Activated T-helper 2 cell treated with anti-CD3 and anti-CD28 coated beads, Interferon-gamma antibody, Interleukin-2, Interleukin-4, amounts not matched to agents 10 μg/mL and 5 μg/mL and 100 μg/mL, durations not matched to agents 14 hours and 24 hours and 36 hours (primary cell): Measurements from ENCODE around the gene SNRNP48. TPM values are rescaled to one million over a fixed set of nuclear protein-coding genes. Genes with fewer than 3 reads are reported as not detected.
A peak's percentile ranks its signal among the peaks of the same experiment; 100 is the strongest.

Source experiments
- DNase-seq: peaks from one replicate; pipeline ENCODE4 v3.0.0; 2021; ENCODE audit warnings: low spot score
- H3K27ac Mint-ChIP-seq: one replicate; pipeline ENCODE4 v1.8.0; 2021; ENCODE audit warnings: mixed read lengths
- H3K27me3 Mint-ChIP-seq: one replicate; pipeline ENCODE4 v1.8.0; 2021; ENCODE audit warnings: low read depth, mixed read lengths
- H3K36me3 Mint-ChIP-seq: one replicate; pipeline ENCODE4 v1.8.0; 2021; ENCODE audit warnings: low read depth, mixed read lengths
- H3K4me1 Mint-ChIP-seq: one replicate; pipeline ENCODE4 v1.8.0; 2021; ENCODE audit warnings: low read depth, mixed read lengths
- H3K4me3 Mint-ChIP-seq: one replicate; pipeline ENCODE4 v1.8.0; 2021; ENCODE audit warnings: low read depth, mild to moderate bottlenecking, moderate library complexity, mixed read lengths
- H3K9me3 Mint-ChIP-seq: one replicate; pipeline ENCODE4 v1.8.0; 2021; ENCODE audit warnings: mixed read lengths
- intact Hi-C: fragments of 100-400 bp; cut with micrococcal nuclease; formaldehyde crosslinking; loops from one replicate; pipeline ENCODE4 v1.15.1; 2023
- total RNA-seq: library from RNA; stranded (reverse); gene quantifications from 2 replicates; pipeline ENCODE4 v1.2.3, GENCODE V29; 2022

The SNRNP48 gene
- total RNA-seq, 1 donor from 2014 or later: 16.8 TPM

DNA sequence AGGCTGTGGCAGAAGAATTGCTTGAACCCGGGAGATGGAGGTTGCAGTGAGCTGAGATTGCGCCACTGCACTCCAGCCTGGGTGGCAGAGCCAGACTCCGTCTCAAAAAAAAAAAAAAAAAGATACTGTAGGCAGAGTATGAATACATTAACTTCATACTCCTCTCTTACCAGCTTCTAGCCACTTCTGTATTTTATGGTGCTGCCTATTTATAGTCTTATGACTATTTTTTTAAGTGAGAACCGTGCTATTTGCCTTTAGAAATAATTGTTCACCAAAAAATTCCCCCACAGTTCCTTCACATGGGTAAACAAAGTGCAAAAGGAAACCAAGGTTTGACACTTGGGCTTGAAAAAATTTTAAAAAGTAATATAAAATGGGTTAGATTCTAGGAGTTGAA lies 1.5 kb upstream of the SNRNP48 start:
- Mint-ChIP-seq H3K36me3 (peaks cover 23% of the 10 kb centered on the region), H3K4me1 (peaks cover 28% of the 10 kb centered on the region), H3K27ac (no peak overlapping the region), H3K4me3 (no peak overlapping the region), H3K27me3 (peaks cover 3% of the 10 kb centered on the region), H3K9me3 (no peaks in the 10 kb centered on the region)
- no peak for DNase-seq
- intact Hi-C loops: no loop called here

DNA sequence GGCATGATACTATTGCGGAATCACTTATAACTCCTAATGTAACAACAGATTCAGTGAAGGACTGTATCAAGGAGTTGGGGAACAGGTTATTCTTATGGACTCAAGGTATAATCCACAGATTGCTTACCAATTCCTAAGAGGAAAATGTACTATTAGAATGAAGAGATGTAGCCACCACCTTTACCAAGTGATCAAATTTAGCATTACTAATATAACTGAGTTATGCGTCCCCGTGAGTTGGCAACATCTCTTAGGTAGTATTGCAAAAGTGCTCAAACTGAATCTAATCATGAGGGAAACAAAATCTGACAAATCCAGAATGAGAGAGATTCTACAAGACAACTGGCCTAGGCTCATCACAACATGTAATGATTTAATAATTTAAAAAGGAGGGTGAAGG lies 777 bp upstream of the SNRNP48 start:
- no peak overlapping the region for H3K27ac Mint-ChIP-seq
- H3K4me1 Mint-ChIP-seq: peaks cover 28% of the 10 kb centered on the region
- DNase-seq: no peak
- no peaks in the 10 kb centered on the region for H3K9me3 Mint-ChIP-seq
- intact Hi-C loops: no loop called here
- peaks cover 25% of the 10 kb centered on the region for H3K36me3 Mint-ChIP-seq
- H3K27me3 Mint-ChIP-seq: peaks cover 3% of the 10 kb centered on the region
- H3K4me3 Mint-ChIP-seq: peak overlapping the region; percentile 94

DNA sequence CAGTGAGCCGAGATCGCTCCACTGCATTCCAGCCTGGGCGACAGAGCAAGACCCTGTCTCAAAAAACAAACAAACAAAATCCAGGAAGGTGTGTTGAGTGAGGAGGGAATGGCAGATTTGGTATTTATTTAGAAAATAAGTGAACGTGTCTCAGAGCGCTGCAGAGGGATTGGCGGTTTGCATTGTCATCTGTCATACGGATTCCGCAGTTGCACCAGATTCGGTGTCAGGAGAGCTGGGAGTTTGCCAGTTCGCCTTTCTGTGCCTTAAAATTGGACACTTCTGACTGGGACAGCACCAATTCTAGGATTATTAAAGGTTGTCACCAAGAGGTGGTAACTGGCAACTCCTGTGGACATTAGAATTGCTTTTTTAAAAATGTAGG lies 912 bp downstream of the SNRNP48 start:
- H3K9me3 Mint-ChIP-seq: no peaks in the 10 kb centered on the region
- intact Hi-C loops: loop anchor here (1.0 to 2.0 kb wide), 3 partner anchors 202 to 473 kb away; partner anchors contain the start of genes BLOC1S5, CAGE1, RIOK1 and SSR1
- peaks cover 28% of the 10 kb centered on the region for H3K4me1 Mint-ChIP-seq
- H3K27me3 Mint-ChIP-seq: peaks cover 2% of the 10 kb centered on the region
- H3K36me3 Mint-ChIP-seq: peaks cover 32% of the 10 kb centered on the region
- H3K27ac Mint-ChIP-seq: peak overlapping the region; percentile 14
- DNase-seq: no peak
- H3K4me3 Mint-ChIP-seq: peak overlapping the region; percentile 94

DNA sequence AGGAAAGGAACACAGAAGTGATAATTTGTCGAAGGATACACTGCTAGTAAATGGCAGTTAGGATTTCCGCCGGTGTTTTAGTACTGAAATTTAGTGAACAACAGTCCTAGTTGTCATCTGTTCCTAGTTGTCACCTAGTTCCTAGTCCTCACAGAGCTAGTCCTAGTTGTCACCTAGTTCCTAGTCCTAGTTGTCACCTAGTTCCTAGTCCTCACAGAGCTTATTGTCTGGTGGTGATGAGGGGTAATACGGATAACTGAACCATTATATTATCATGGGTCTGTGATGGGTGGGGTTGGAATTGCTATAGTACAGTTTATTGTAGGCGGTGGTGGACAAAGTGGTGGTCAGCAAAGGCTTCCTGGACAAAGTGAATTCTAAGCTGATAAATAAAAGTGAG lies 1.8 kb downstream of the SNRNP48 start:
- intact Hi-C loops: loop anchor here (2.0 kb wide), 1 partner anchor 203 kb away; the partner anchor contains the start of genes CAGE1 and RIOK1

DNA sequence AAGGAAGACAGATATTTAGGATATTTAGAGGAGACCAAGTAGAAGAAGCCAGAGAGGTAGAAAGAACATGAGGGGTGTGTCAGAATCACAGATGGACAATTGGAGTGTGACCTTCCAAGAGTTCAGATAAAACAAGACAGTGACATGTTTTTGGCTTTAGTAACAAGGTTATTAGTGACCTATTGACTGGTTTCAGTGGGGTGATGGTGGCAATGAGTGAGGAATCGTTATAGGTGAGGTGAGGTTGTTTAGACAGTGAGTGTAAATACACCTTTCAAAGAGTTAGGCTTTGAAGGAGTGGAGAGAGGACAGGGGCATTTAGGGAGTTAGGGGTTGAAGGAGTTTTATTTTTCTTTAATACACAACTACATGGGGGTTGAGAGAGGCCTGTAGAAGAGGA lies 3.2 kb downstream of the SNRNP48 start:
- H3K27me3 Mint-ChIP-seq: no peaks in the 10 kb centered on the region
- H3K9me3 Mint-ChIP-seq: no peaks in the 10 kb centered on the region
- H3K27ac Mint-ChIP-seq: no peak overlapping the region
- intact Hi-C loops: no loop called here
- H3K36me3 Mint-ChIP-seq: peaks cover 45% of the 10 kb centered on the region
- DNase-seq: no peak
- peaks cover 28% of the 10 kb centered on the region for H3K4me1 Mint-ChIP-seq
- no peak overlapping the region for H3K4me3 Mint-ChIP-seq

More for the DNA sequence above, 1.8 kb downstream of the SNRNP48 start:
- H3K27ac Mint-ChIP-seq: no peak overlapping the region
- H3K27me3 Mint-ChIP-seq: no peaks in the 10 kb centered on the region
- H3K4me3 Mint-ChIP-seq: peak overlapping the region; percentile 31
- no peaks in the 10 kb centered on the region for H3K9me3 Mint-ChIP-seq
- DNase-seq: no peak
- peaks cover 39% of the 10 kb centered on the region for H3K36me3 Mint-ChIP-seq
- H3K4me1 Mint-ChIP-seq: peaks cover 28% of the 10 kb centered on the region

DNA sequence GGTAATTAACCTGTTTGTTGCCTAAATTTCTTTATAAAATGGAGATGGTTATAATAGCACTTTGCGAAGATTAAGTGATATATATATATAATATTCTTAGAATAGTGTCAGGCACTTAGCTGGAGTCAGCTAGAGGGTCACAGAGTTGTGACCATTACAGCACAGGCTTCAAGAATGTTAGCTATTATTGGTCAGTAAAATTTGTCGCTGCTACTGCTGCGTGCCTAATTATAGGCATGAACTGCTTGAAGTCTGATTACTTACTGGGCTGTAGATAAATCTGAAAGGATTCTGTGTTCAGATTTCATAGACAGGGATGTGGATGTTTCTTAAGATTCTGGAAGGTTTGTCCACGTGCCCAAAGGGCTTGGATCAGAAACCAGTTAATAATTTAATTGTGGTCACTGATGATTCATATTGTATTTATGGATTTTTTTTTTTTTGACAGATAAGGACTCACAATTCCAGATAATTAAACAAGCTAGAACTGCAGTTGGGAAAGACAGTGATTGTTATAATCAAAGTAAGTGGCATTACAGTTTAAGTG lies 4.7 kb downstream of the SNRNP48 start:
- intact Hi-C loops: no loop called here
- peaks cover 23% of the 10 kb centered on the region for H3K4me1 Mint-ChIP-seq
- no peak overlapping the region for H3K4me3 Mint-ChIP-seq
- H3K27ac Mint-ChIP-seq: no peak overlapping the region
- no peak for DNase-seq
- no peaks in the 10 kb centered on the region for H3K27me3 Mint-ChIP-seq
- no peaks in the 10 kb centered on the region for H3K9me3 Mint-ChIP-seq
- H3K36me3 Mint-ChIP-seq: peaks cover 52% of the 10 kb centered on the region

DNA sequence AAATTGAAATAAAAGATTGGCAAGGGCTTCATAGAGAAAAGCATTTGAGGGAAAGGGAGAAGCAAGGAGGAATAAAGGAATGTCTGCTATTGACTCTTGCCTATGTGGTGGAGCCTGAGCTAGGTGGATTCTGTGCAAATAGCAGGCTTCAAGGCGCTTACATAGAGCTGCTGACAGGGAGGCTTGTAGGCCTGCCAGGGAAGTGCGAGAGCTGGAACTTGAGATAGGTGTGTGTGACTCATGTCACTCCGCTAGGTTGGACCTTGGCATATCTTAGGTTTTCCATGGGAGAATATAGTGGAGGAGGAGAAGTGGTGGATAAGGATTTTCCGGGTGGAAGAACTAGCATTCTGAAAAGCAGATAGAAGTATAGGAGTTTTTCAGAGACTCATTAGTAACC lies 14.0 kb downstream of the SNRNP48 start:
- intact Hi-C loops: no loop called here
- no peak for DNase-seq
- Mint-ChIP-seq H3K36me3 (peaks cover 69% of the 10 kb centered on the region), H3K9me3 (no peaks in the 10 kb centered on the region), H3K27ac (peak overlapping the region; percentile 18), H3K4me3 (no peak overlapping the region), H3K4me1 (peaks cover 18% of the 10 kb centered on the region), H3K27me3 (no peaks in the 10 kb centered on the region)

DNA sequence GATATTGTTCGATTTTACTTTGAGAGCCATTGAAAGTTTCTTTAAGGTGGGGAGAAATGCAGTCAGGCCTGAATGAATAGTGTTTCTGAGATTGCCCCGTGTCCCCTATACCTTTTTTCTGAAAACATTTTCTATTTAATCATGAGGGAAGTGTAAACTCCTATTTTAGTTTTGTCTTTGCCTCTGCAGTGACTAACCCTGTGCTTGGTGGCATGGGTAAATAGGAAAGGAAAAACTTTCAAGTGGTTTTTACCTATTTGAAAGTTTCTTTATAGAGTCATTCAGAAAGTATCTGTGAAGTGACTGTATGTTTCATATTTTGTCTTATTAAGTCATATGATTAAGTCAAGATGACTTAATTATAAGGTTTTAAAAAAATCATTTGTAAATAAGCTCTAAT lies 14.5 kb downstream of the SNRNP48 start:
- Mint-ChIP-seq H3K27me3 (no peaks in the 10 kb centered on the region), H3K4me1 (peaks cover 18% of the 10 kb centered on the region), H3K9me3 (no peaks in the 10 kb centered on the region), H3K27ac (no peak overlapping the region), H3K36me3 (peaks cover 68% of the 10 kb centered on the region), H3K4me3 (no peak overlapping the region)
- intact Hi-C loops: no loop called here
- DNase-seq: no peak

DNA sequence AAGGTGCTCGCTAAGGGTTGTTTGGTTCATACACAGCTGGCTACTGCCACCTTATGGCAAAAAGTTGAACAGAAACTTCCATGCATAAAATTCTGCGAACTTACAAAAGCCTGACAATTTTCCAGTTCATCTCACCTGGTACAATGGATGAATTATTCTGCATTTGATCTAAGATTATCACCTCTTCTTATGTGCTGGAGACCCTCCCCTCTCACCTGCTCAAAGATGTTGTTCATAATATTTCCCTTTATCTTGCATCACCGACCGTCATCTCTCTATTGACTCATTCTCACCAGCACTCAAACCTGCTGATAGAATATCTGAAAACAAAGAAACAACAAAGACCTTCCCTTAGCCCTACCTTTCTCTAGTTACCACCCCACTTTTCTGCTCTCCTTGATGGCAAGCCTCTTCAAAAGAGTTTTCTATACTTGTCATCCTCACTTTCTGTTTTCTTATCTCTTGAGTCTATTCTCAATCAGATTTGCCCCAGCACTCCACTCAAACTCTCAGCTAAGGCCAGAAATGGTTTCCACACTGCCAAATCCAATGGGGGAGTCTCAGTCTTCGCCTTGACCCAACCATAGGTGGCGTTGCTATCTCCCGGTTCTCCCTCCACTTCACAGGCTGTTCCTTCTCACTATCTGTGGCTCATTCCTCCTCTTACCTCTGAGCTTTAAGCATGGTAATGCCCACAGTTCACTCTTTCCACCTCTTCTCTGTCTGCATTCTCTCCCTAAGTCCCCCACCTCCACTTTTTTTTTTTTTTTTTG lies 25.8 kb downstream of the SNRNP48 start:
- DNase-seq: no peak
- H3K4me1 Mint-ChIP-seq: peaks cover 17% of the 10 kb centered on the region
- H3K36me3 Mint-ChIP-seq: peaks cover 11% of the 10 kb centered on the region
- H3K4me3 Mint-ChIP-seq: no peak overlapping the region
- intact Hi-C loops: loop anchor here (1.0 to 10.0 kb wide), 4 partner anchors 191 to 938 kb away; partner anchors contain the start of gene BLOC1S5
- H3K27me3 Mint-ChIP-seq: no peaks in the 10 kb centered on the region
- no peak overlapping the region for H3K27ac Mint-ChIP-seq
- no peaks in the 10 kb centered on the region for H3K9me3 Mint-ChIP-seq

DNA sequence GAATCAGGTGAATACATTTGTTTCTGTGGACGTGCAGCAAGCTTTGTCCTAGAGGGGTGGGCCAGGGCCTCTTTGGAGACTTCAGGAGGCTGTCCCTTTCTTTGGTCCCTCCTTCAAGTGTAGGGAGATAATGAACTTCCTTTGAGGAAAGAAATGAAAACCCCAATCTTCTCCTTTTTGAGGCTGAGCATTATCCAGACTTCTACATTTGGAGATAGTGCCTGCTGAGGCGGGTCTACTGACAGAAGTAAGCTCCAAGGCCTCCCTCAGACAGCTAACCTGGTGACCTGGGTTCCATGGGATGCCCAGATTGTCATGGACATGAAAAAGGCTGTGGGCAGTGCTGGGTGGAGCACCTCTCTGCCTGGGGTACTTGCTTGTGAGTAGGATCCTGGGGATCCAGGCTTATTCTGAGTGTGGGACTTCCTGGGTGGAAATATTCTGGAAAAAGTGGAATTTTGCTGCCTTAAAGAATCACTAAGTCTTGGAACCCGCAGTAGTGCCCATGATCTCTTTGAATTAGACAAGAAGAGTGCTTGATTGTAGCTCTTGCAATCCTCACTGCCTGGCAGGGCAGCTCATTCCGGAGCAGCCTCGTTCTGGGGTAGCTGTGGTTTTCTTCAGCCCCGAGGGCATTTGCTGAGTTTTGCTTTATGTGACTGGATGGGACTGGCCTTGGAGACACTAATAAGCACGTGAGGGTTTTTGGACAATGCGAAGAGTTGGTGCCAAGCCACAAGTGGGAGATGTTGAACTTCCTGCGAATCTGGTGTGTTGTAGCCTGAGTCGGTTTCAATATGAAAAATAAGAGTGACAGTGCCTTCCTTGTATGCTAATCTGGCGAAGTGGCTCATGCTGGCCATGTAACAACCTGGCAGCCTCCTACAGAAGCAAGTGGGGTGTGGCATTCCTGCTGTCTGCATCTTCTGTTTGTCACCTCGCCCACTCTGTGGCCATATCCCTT lies 28.1 kb downstream of the SNRNP48 start:
- Mint-ChIP-seq H3K36me3 (peaks cover 3% of the 10 kb centered on the region), H3K27ac (no peak overlapping the region), H3K4me1 (peaks cover 17% of the 10 kb centered on the region), H3K9me3 (no peaks in the 10 kb centered on the region), H3K27me3 (no peaks in the 10 kb centered on the region), H3K4me3 (no peak overlapping the region)
- DNase-seq: no peak
- intact Hi-C loops: loop anchor here (5.0 to 10.0 kb wide), 3 partner anchors 193 to 941 kb away; partner anchors contain the start of gene BLOC1S5

DNA sequence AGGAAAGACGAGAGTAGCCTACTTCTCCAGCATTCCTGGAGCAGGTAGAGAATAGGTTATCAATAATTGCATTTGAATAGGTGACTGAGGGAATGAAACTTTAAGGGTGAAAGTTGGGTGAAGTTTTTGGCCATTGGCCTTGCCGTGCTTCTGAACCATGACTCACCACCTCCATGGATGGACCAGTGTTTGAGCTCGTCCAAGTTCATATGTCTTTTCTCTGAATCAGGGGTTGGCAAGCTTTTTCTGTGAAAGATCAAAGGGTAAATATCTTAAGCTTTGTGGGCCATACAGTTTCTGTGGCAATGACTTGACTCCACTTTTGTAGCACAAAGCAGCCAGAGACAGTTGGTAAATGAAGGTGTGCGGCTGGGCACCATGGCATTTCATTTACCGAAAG lies 31.8 kb downstream of the SNRNP48 start:
- Mint-ChIP-seq H3K4me3 (no peak overlapping the region), H3K4me1 (peaks cover 10% of the 10 kb centered on the region), H3K36me3 (no peaks in the 10 kb centered on the region), H3K27me3 (peaks cover 5% of the 10 kb centered on the region), H3K9me3 (no peaks in the 10 kb centered on the region), H3K27ac (no peak overlapping the region)
- DNase-seq: no peak
- intact Hi-C loops: no loop called here

DNA sequence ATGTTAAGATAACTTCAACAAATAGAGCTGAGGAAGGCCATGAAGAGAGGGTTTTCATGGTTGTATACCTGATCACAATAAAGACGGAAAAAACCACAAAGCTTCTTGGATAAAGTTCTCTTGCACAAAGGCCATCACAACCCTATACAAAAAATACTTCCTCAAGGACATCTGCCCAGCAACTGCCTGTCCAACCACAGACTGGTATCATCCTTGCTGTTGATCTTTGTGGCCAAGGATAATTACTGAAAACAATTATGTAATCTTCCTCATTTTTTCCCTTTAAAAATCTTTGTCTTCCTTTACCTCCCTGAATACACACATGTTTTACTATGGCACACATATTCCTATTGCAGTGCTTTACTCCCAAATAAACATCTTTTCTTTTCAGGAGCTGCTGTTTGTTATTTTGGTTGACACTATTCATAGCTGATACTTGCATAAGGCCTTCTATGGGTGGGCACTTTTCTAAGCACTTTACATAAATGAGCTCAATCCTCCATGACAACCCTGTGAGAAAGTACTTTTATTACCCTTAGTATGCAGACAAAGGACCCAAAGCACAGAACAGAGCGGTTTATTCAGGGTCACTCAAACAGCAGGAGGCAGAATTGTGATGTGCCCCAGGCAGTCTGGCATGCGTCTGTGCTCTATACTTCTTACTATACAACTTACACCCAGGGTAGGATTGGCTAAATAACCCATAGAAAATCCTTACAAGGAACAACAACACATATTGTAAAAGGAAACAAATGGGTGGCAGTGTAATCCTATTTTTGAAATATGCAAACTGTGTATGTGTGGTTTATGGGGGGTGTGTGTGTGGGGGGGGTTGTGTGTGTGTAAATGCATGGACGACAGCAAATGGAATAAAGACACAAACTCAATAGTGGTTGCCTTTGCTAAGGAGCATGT lies 35.1 kb downstream of the SNRNP48 start:
- intact Hi-C loops: no loop called here
- Mint-ChIP-seq H3K4me1 (no peaks in the 10 kb centered on the region), H3K9me3 (no peaks in the 10 kb centered on the region), H3K27ac (no peak overlapping the region), H3K27me3 (peaks cover 9% of the 10 kb centered on the region), H3K4me3 (no peak overlapping the region), H3K36me3 (no peaks in the 10 kb centered on the region)
- DNase-seq: no peak
